CD4-positive, alpha-beta T cell treated with Interleukin-6 at 100 ng/mL for 8 hours (primary cell): ENCODE results near the gene BRSK2.
"Not testable (repeated sequence)": the region's sequence is repeated elsewhere in the genome, so short reads cannot be mapped to it uniquely, and the experiment has no call there.

Source experiments
- DNase-seq: peaks from one replicate; pipeline ENCODE4 v3.0.0-alpha.2; 2020; ENCODE audit warnings: mixed read lengths, low spot score

The BRSK2 gene

GRCh38 chr11:1389932-1390568 lies at the start of gene BRSK2:
Gene BRSK2, plus strand, starts transcription at chr11:1389934. Its CDS starts 351 bp downstream, at chr11:1390285.
- no peak for DNase-seq

DNA sequence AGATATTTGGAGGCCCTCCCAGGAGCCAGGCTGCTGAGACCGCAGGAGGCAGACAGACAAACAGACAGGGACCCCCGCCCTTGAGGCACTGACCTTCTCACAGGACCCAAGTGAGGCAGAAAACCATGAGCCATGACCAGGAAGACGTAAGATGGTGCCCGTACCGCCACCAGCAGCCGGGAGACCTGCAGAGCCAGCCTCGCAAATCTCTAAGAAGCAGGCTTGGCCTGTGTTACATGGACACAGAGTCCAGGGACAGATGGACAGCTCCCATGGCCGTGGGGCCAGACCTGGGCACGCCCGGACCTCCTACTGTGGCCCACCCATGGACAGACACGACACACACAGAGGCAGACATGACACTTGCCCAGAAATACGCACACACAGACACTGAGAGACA lies 49.6 kb upstream of the BRSK2 start:
- no peak for DNase-seq

DNA sequence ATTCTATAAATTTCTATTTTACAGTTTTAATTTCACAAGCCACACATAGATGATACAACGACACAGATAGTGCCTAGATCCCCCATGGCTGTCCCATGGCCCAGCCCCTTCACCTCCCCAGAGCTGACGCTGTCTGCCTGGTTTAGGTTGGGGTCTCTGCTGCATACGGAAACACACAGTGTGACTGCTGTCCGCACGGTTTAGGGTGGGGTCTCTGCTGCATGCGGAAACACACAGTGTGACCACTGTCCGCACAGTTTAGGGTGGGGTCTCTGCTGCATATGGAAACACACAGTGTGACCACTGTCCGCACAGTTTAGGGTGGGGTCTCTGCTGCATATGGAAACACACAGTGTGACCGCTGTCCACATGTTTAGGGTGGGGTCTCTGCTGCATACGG lies 48.5 kb upstream of the BRSK2 start:
- DNase-seq: not testable (repeated sequence)

- no peak for DNase-seq
Observed at GRCh38 chr11:1341928-1342524, 47.7 kb upstream of the BRSK2 start.

- no peak for DNase-seq
Observed at GRCh38 chr11:1342946-1343345, 46.8 kb upstream of the BRSK2 start.

- no peak for DNase-seq
Observed at GRCh38 chr11:1343391-1344055, 46.2 kb upstream of the BRSK2 start.

- no peak for DNase-seq
Observed at GRCh38 chr11:1344056-1344635, 45.6 kb upstream of the BRSK2 start.

- no peak for DNase-seq
Observed at GRCh38 chr11:1345737-1346513, 43.8 kb upstream of the BRSK2 start.

DNA sequence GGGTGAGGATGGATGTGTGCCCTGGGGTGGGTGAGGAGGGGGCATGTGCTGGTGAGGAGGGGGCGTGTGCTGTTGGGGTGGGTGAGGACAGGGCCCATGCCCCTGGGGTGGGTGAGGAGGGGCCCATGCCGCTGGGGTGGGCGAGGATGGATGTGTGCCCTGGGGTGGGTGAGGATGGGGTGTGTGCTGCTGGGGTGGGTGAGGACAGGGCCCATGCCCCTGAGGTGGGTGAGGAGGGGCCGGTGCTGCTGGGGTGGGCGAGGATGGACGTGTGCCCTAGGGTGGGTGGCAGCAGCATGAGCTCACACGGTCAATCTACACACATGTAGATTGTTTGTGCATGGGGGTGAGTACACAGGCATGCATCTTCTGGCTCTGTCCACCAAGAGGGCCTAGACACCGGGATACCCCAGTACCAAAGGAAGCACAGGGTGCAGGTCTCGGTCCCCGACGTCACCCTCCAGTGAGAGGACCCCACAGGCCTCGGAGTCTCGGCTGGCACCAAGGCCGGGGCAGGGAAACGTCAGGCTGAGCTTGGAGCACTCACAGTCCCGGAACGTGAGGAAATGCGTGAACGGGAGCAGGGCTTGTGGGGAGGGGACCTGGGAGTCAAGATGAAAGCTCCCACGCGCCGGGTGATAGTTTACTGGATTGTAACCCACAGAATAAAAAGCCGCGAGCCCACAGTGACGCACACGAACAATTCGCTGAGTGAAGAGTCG lies 42.9 kb upstream of the BRSK2 start:
- no peak for DNase-seq

DNA sequence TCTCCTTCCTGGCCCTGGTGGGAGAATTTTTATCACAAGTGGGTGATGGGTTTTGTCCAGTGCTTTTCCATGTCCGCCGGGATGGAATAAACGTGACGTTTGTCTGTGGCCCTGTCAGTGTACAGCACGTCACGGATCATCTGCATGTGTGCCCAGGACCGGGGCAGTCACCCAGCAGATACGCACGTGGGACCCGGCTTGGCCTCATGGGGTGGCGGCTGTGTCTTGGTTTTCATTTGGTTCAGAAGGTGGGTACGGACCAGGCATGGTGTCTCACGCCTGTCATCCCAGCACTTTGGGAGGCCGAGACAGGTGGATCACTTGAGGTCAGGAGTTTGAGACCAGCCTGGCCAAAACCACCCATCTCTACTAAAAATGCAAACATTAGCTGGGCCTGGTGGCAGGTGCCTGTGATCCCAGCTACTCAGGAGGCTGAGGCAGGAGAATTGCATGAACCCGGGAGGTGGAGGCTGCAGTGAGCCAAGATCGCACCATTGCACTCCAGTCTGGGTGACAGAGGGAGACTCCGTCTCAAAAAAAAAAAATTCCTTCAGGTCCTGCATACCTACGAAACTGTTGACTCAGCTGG lies 42.2 kb upstream of the BRSK2 start:
- DNase-seq: not testable (repeated sequence)

DNA sequence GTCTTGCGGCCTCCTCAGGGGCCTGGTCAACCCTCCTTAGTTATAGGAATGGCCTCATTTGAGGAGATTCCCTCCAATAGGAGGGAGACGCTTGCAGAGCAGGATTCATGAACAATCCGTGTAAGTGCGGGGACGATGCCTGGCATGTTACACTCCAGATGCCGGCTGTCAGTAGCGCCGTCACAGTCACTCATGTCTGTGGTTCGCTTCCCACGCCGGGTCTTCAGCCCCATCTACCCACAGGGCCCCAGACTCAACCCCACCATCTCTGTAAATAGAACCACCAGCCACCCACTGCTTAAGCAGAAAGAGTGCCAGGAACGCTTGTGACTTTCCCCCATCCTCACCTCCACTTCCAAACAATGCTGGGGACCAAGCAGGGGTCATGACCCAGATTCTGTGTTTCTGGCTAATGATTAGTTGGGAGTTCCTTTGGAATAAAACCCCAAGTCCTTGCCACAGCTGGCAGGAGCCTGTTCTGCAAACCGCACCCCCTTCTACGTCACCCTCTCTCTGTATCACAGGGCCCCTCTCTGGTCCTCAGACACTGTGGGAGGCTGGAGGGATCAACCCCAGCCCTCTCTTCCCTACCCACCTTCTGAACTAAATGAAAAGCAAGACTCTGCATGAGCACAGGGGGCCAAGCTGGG lies 41.5 kb upstream of the BRSK2 start:
- no peak for DNase-seq

- no peak for DNase-seq
Observed at GRCh38 chr11:1348796-1349326, 40.9 kb upstream of the BRSK2 start.

DNA sequence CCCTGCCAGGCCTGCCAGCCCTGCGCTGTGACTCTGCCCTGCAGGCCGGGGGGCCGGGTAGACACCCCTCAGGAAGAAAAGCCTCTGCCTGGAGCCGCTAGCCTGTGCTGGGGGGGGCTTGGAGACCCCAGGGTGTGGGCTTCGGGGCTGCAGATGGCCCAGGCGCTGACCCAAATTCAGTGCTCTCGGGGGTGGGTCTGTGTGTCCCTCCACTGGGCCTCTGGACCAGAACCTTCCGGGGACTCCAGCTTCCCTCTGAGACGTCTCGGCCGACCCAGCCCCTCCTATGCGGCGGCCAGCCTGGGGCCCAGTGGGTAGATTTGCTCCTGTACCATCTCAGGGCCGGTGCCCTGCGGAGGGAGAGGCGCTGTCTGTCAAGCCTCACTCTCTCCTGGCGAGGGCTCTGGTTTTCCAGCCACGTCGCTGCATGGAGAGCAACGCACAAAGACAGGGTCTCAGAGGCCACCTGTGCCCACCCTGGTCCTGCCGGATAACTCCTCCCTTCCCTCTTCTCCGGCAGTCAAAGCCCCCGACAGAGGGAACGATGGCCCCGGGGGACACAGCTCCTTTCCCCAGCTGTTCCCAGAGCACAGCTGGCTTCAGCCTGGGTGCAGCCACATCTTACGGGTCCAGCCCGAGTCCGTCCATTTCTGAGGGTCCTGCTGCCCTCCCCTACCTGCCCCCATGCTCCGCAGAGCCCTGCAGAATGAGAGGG lies 40.2 kb upstream of the BRSK2 start:
- no peak for DNase-seq

- no peak for DNase-seq
Observed at GRCh38 chr11:1350086-1350725, 39.5 kb upstream of the BRSK2 start.

DNA sequence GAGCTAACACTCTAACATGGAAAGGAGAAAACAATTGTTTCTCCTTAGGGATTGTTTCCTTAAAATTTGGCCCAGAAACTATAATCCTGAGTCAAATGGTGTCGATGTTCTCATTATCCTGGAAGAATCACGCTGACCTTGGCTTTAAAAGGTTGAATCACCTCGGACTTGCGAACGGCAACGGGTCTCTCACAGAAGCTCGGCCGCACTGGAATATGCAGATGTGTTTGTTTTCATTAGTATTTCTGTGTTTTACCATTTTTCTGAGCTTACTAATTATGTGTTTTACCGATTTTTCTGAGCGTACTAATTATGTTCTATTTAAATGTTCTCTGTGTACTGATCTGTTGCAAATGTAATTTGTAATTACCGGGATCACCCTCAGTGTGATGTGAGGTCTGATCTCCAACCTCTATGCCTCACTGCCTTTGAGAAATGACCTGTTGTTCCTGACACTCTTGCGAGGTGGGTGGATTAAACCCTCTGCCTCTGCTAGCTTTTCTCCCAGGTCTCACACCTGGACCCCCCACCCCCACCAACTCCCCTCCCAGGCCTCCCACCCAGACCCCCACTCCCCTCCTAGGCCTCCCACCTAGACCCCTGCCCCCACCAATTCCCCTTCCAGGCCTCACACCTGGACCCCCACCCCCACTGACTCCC lies 38.3 kb upstream of the BRSK2 start:
- DNase-seq: no peak

- no peak for DNase-seq
Observed at GRCh38 chr11:1352696-1353382, 36.9 kb upstream of the BRSK2 start.

DNA sequence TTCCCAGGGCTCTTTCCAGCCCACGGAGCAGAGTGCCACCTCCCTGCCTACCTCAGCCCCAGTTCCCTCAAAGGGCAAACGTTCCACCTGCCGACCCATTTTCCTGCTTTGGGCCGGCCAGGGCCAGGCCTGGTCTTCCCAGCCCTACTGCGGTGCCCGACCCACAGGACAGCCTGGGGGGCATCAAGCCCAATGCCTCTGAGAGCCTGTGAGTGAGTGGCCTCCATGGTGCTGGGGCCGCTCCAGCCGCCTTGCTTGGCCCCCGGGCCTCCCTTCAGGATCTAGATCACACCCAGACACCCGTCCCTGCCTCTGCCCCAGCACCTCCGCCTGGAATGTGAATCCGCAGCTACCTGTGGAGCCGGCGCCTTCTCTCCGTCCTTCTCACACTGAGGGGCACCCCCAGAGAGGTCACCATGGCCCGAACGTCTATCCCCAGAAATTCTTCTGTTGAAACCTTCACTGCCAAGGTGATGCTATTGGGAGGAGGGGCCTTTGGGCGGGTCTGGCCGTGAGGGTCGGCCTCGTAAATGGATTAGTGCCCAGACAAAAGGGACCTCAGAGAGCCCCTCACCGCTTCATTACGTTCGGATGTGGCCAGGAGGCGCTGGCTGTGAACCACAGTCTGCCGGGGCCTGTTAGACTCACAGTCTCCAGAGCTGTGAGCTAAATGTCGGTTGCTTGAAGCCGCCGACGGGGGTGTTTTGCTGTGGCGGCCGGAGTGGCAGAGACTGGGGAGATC lies 36.2 kb upstream of the BRSK2 start:
- DNase-seq: no peak
